HepG2 (cell line): ENCODE results near the gene CYP21A2. TPM values are rescaled to one million over a fixed set of nuclear protein-coding genes. Genes with fewer than 3 reads are reported as not detected.

Experiments
- AFF4 ChIP-seq: sonication (generic); formaldehyde crosslinking; IDR thresholded peaks from 2 replicates; pipeline ENCODE4 v1.4.0; 2020; ENCODE audit warnings: missing genetic modification reagents
- AKAP8 ChIP-seq: sonication (generic); formaldehyde crosslinking; IDR thresholded peaks from 2 replicates; pipeline ENCODE4 v1.5.1; 2020; ENCODE audit warnings: mild to moderate bottlenecking, missing genetic modification reagents
- ATF4 ChIP-seq, 2 experiments: fragments of 450-650 bp in 1 of 2; sonication (generic) in 1 of 2; formaldehyde crosslinking; IDR thresholded peaks; 2 replicates each; pipeline versions ENCODE4 v1.5.0 to v1.8.0; 2020 to 2022; ENCODE audit warnings: mild to moderate bottlenecking in 1 of 2, missing genetic modification reagents in 1 of 2
- DR1 ChIP-seq: sonication (generic); formaldehyde crosslinking; IDR thresholded peaks from 2 replicates; pipeline ENCODE4 v1.8.0; 2021; ENCODE audit warnings: mild to moderate bottlenecking, missing genetic modification reagents, inconsistent platforms
- E2F5 ChIP-seq: sonication (generic); formaldehyde crosslinking; conservative IDR thresholded peaks from 2 replicates; pipeline ENCODE4 v1.4.0; 2020; ENCODE audit warnings: missing genetic modification reagents
- FOXM1 ChIP-seq: sonication (generic); formaldehyde crosslinking; IDR thresholded peaks from 2 replicates; pipeline ENCODE4 v1.5.0; 2020; ENCODE audit warnings: missing genetic modification reagents
- HNF4A ChIP-seq: sonication (generic); formaldehyde crosslinking; IDR thresholded peaks from 2 replicates; pipeline ENCODE4 v1.4.0; 2020; ENCODE audit warnings: missing genetic modification reagents
- HNRNPH1 ChIP-seq: fragments of 200-400 bp; formaldehyde crosslinking; optimal IDR thresholded peaks from 2 replicates; pipeline ENCODE3; 2017; ENCODE audit warnings: mild to moderate bottlenecking, low read depth, low read length
- HOXA3 ChIP-seq: sonication (generic); formaldehyde crosslinking; IDR thresholded peaks from 2 replicates; pipeline ENCODE4 v1.5.0; 2020; ENCODE audit warnings: missing genetic modification reagents
- NRL ChIP-seq: sonication (generic); formaldehyde crosslinking; IDR thresholded peaks from 2 replicates; pipeline ENCODE4 v1.5.0; 2020; ENCODE audit warnings: missing genetic modification reagents, mild to moderate bottlenecking, moderate library complexity, borderline replicate concordance
- PHF8 ChIP-seq: sonication (generic); formaldehyde crosslinking; IDR thresholded peaks from 2 replicates; pipeline ENCODE4 v1.5.0; 2020; ENCODE audit warnings: missing genetic modification reagents
- PLSCR1 ChIP-seq: sonication (generic); formaldehyde crosslinking; IDR thresholded peaks from 2 replicates; pipeline ENCODE4 v1.5.0; 2020; ENCODE audit warnings: missing genetic modification reagents, mild to moderate bottlenecking, borderline replicate concordance
- POLR2A ChIP-seq, 2 experiments: IDR thresholded peaks; 2 replicates each; pipeline ENCODE4 v1.6.1; 2011; ENCODE audit warnings: low read depth in 2 of 2, low read length in 2 of 2, mild to moderate bottlenecking in 1 of 2, moderate library complexity in 1 of 2; ENCODE audit not compliant: insufficient read depth in 1 of 2
- PRDM4 ChIP-seq: sonication (generic); formaldehyde crosslinking; IDR thresholded peaks from 2 replicates; pipeline ENCODE4 v1.9.0; 2021; ENCODE audit warnings: missing genetic modification reagents, borderline replicate concordance
- REL ChIP-seq: sonication (generic); formaldehyde crosslinking; conservative IDR thresholded peaks from 2 replicates; pipeline ENCODE4 v1.8.0; 2022; ENCODE audit warnings: mild to moderate bottlenecking, missing genetic modification reagents, moderate library complexity
- SMAD1 ChIP-seq: sonication (generic); formaldehyde crosslinking; IDR thresholded peaks from 2 replicates; pipeline ENCODE4 v1.4.0; 2020; ENCODE audit warnings: missing genetic modification reagents, low read depth, mild to moderate bottlenecking, borderline replicate concordance
- SRSF9 ChIP-seq: fragments of 200-400 bp; formaldehyde crosslinking; IDR thresholded peaks from 2 replicates; pipeline ENCODE4 v1.6.1; 2018; ENCODE audit warnings: borderline replicate concordance, mild to moderate bottlenecking, low read depth, low read length; ENCODE audit not compliant: insufficient read depth, poor library complexity, severe bottlenecking
- ZFP36 ChIP-seq: fragments of 150-350 bp; IDR thresholded peaks from 2 replicates; pipeline ENCODE4 v1.6.1; 2018; ENCODE audit warnings: borderline replicate concordance, low read length, low read depth; ENCODE audit not compliant: partially characterized antibody
- ZNF510 ChIP-seq: sonication (generic); formaldehyde crosslinking; IDR thresholded peaks from 2 replicates; pipeline ENCODE4 v1.4.0; 2020; ENCODE audit warnings: low read depth, mild to moderate bottlenecking, missing genetic modification reagents
- ZNF644 ChIP-seq: IDR thresholded peaks from 2 replicates; pipeline ENCODE4 v1.6.1; 2016; ENCODE audit warnings: low read depth
- polyA plus RNA-seq, 8 experiments: library from polyadenylated mRNA; depleted of rRNA in 3 of 8; stranded (reverse) in 7 of 8; unstranded in 1 of 8; fragments of >200 nt; fragmentation: Illumina TruSeq in 4 of 8; extraction: Trizol in 4 of 8; gene quantifications; 2 replicates each; pipeline versions ENCODE4 v1.2.1 to v1.2.3, GENCODE V29; 2011 to 2016; ENCODE audit warnings: low read depth in 4 of 8, missing spikeins in 1 of 8, mixed read lengths in 1 of 8; ENCODE audit not compliant: insufficient read depth in 1 of 8
- total RNA-seq, 5 experiments: library from RNA; depleted of rRNA; stranded (reverse); fragments of >200 nt; fragmentation: Illumina TruSeq; extraction: Trizol; gene quantifications; 2 replicates each; pipeline ENCODE4 v1.2.3, GENCODE V29; 2016; ENCODE audit warnings: low read depth in 1 of 5

The CYP21A2 gene
- total and polyA plus RNA-seq, 2 of the 13 experiments (the other 11 are each of a cell fraction or from before 2014, with no cell fraction given) = 1.5 to 6.3 TPM

- no peak for TF ChIP-seq PRDM4 (CRISPR knock-in tag)
- no peak for TF ChIP-seq HNRNPH1
- TF ChIP-seq E2F5 = no peak
- TF ChIP-seq FOXM1 (CRISPR knock-in tag) = no peak
- peak; percentile 56; the same call in 1 of the 2 replicates for TF ChIP-seq ZNF644 (CRISPR knock-in tag)
- no peak for TF ChIP-seq DR1 (CRISPR knock-in tag)
- TF ChIP-seq PHF8 = peak; percentile 39; the same call in 1 of the 2 replicates
- no peak for TF ChIP-seq ZNF510 (CRISPR knock-in tag)
- TF ChIP-seq SRSF9 = no peak
- no peak for TF ChIP-seq ZFP36
- TF ChIP-seq POLR2A (IDR thresholded peaks at IDR 0.05; ENCODE audit: insufficient read depth in 1 of 2, low read depth in 2 of 2, low read length in 2 of 2) = no peak
- TF ChIP-seq HOXA3 (CRISPR knock-in tag) = peak; percentile 85
- TF ChIP-seq AFF4 (CRISPR knock-in tag) = no peak
- TF ChIP-seq SMAD1 = 0 out of 2 replicates have a peak, but pooled peaks have one; percentile 46
- no peak for TF ChIP-seq REL (CRISPR knock-in tag)
- TF ChIP-seq PLSCR1 = no peak
- TF ChIP-seq AKAP8 (CRISPR knock-in tag) = no peak
- peak; percentile 35; the same call in 1 of the 2 replicates for TF ChIP-seq HNF4A (CRISPR knock-in tag)
- no peak for TF ChIP-seq ATF4 (CRISPR knock-in tag; IDR thresholded peaks at IDR 0.05)
- no peak for TF ChIP-seq NRL
Measured at GRCh38 chr6:32087574-32088486, 49.6 kb downstream of the CYP21A2 start (continued).
